PFSK-1 (cell line): ENCODE measurements around the gene TSPAN18.

Experiments
- FOXP2 ChIP-seq: optimal IDR thresholded peaks from 2 replicates; pipeline ENCODE3; 2011; ENCODE audit warnings: borderline replicate concordance, control low read depth, inconsistent platforms; ENCODE audit not compliant: insufficient read depth; ENCODE audit errors: extremely low read length, extremely low read depth
- POLR2AphosphoS5 ChIP-seq: IDR thresholded peaks from 2 replicates; pipeline ENCODE4 v1.6.1; 2012; ENCODE audit warnings: low read depth, mild to moderate bottlenecking, control low read depth, low read length, moderate library complexity
- REST ChIP-seq, 2 experiments: IDR thresholded peaks; 2 replicates each; pipeline versions ENCODE4 v1.6.1 to v1.8.0; 2011 to 2012; ENCODE audit warnings: low read depth in 2 of 2, low read length in 2 of 2, control low read depth in 1 of 2, inconsistent platforms in 1 of 2, mild to moderate bottlenecking in 1 of 2, moderate library complexity in 1 of 2; ENCODE audit not compliant: insufficient read depth in 1 of 2
- SIN3A ChIP-seq: IDR thresholded peaks from 2 replicates; pipeline ENCODE4 v1.6.1; 2012; ENCODE audit warnings: mild to moderate bottlenecking, low read length, moderate library complexity, borderline replicate concordance; ENCODE audit not compliant: insufficient read depth
- TAF1 ChIP-seq: IDR thresholded peaks from 2 replicates; pipeline ENCODE4 v1.6.1; 2012; ENCODE audit warnings: low read length, control low read depth, borderline replicate concordance; ENCODE audit not compliant: insufficient read depth

- TF ChIP-seq POLR2AphosphoS5 = no peak
- TF ChIP-seq REST (IDR thresholded peaks at IDR 0.05; ENCODE audit: insufficient read depth in 1 of 2, low read depth in 2 of 2, low read length in 2 of 2) = no peak
- TF ChIP-seq FOXP2 = no peak
- TF ChIP-seq SIN3A = no peak
- no peak for TF ChIP-seq TAF1
Observed at GRCh38 chr11:44731685-44732430, 5.1 kb downstream of the TSPAN18 start.
